Activated gamma-delta T cell treated with anti-CD3 and anti-CD28 coated beads, Interleukin-2, amount 50 U/mL, for 16 hours (primary cell): Measurements from ENCODE around the gene GPRC5B.

Experiments used
- DNase-seq: peaks from one replicate; pipeline ENCODE4 v3.0.0-alpha.2; 2020; ENCODE audit warnings: low read depth

The GPRC5B gene

DNA sequence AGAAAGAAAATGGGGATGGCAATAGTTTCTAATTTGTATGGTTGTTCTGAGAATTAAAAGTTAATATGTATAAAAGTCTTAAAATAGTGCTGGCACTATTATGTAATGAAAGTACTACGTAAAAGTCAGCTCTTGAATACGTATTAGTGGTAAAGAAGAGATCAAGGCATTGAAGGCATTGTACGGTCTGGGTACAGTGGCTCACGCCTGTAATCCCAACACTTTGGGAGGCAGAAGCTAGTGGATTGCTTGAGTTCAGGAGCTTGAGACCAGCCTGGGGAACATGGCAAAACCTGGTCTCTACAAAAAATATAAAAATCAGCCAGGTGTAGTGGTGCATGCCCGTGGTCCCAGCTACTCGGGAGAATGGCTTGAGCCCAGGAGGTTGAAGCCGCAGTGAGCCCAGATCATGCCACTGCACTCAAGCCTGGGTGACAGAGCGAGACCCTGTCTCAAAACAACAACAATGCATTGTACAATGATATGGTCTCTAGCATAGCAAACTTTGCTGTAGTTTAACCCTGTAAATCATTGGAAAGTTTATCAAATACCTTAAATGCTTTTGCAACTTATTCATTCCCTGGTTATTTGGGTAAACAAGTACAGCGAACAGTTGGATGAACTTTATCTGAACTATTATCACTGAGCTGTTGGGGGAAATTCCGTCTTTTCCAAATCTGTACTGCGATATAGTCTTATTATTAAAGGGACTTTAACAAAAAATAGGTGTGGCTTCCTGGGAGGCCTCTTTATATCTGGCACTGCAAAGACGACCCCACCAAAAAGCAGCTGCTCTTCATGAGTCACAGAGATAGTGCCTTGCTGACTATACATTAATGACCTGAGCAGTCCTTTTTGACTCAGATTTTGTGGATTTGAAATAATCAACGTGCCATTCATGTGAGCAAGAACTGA lies 73.6 kb downstream of the GPRC5B start:
- no peak for DNase-seq

- DNase-seq = no peak
Measured at GRCh38 chr16:19809693-19810092, 75.0 kb downstream of the GPRC5B start.

DNA sequence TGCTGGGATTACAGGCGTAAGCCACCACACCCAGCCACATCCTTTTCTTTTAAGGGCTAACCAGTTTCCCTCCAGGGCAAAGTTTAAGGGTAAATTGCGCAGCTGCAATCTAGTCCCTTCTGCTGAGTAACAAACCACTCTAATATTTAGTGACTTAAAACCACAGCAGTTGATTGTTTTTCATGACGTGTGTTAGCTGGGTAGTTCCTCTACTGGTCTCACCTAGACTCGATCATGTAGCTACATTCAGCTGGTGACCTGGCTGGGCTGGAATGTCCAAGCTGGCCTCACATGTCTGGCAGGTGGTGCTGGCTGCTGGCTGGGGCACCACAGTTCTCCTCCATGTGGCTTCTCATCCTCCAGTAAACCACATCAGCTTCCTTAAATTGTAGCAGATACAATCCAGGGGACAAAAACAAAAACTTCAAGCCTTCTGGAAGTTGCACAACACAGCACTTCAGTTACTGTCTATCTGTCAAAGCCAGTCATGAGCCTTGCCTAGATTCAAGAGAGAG lies 75.5 kb downstream of the GPRC5B start:
- DNase-seq = no peak

- no peak for DNase-seq
Measured at GRCh38 chr16:19808061-19808641, 76.5 kb downstream of the GPRC5B start.
